Left cardiac atrium (tissue), 4 donors: ENCODE measurements around the gene PLCXD3. TPM values are rescaled to one million over a fixed set of nuclear protein-coding genes. Genes with fewer than 3 reads are reported as not detected.
A peak's percentile ranks its signal among the peaks of the same experiment; 100 is the strongest.

ENCODE experiments used
- ATAC-seq, 2 donors: fragments of 200-7000 bp; cut with Tn5 transposase; one replicate each; pipeline ENCODE4 v1.9.1; 2020; ENCODE audit warnings: mild to moderate bottlenecking in 2 of 2, moderate library complexity in 2 of 2
- DNase-seq: peaks from one replicate; pipeline ENCODE4 v3.0.0-alpha.2; 2020
- intact Hi-C, 2 donors: fragments of 100-400 bp; cut with DNase I; formaldehyde crosslinking; loops; one replicate each; pipeline versions ENCODE4 v1.14.1 to v1.15.1; 2022 to 2023
- total RNA-seq, 2 donors: library from RNA; stranded (reverse); fragmentation: NEBNext Ultra II Directional; extraction: Animal tissue kit (Norgen Biotek cat#: 25700); gene quantifications; one replicate each; pipeline ENCODE4 v1.2.1, GENCODE V29; 2021
- donor health status: DM: no; HTN: yes; CAD: no.
- donor health status: DM: no; HTN: yes; CAD: no; lungs with severe emphysema.
- donor health status: DM: yes; HTN: yes; CAD: no.
- donor health status: Dilated cardiomyopathy.

The PLCXD3 gene
- total RNA-seq, 2 donors from 2014 or later: 25.2 to 39.6 TPM

GRCh38 chr5:41425736-41426135 is 84.7 kb downstream of the PLCXD3 start:
- no peak for DNase-seq
- intact Hi-C loops: no loop called here
- ATAC-seq: no peak

DNA sequence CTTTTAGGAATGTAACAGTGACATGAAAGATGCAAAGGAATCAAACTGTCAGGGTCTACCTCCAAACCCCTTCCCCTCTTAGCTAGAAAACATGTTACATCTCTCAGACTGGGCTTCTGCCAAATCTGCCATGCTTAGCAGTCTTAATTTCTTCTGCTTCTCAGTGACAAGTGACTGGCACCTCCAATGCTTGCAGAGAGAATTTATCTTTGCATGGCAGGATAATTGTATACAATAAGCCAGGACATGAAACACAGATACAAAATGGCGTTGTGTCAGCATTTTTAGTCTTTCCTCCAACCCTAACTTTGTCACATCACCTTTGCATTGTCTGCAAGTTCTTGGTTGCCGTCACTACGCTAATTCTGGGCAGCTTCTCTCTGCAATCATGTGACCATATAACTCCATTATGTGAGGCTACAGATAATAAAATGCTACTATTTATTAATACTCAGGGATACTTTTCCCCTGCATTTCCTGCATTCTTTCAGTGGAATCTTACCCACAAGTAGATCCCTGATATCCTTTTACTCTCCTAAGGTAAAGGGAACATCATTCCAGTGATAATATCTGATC is 89.8 kb downstream of the PLCXD3 start:
- intact Hi-C loops: no loop called here
- no peak for ATAC-seq
- DNase-seq: no peak

GRCh38 chr5:41418220-41419031 is 92.0 kb downstream of the PLCXD3 start:
- peak in 1 of 2 donors; percentile 47 for ATAC-seq
- no peak for DNase-seq
- intact Hi-C loops: no loop called here

GRCh38 chr5:41416336-41416735 is 94.1 kb downstream of the PLCXD3 start:
- ATAC-seq: peak in 1 of 2 donors; percentile 71
- intact Hi-C loops: no loop called here
- no peak for DNase-seq

GRCh38 chr5:41415242-41415641 is 95.2 kb downstream of the PLCXD3 start:
- intact Hi-C loops: no loop called here
- DNase-seq: no peak
- ATAC-seq: peak in 1 of 2 donors; percentile 20

DNA sequence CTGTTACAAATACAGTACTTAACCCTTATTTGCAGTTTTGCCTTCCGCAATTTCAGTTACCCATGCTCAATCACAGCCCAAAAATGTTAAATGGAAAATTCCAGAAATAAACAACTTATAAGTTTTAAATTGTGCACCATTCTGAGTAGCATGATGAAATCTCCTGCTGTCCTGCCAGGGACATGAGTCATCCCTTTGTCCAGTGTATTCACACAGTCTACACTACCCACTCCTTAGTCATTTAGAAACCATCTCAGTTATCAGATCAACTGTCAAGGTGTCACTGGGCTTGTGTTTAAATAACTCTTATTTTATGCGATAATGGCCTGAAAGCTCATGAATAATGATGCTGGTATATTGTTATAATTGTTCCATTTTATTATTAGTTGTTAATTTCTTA is 95.8 kb downstream of the PLCXD3 start:
- intact Hi-C loops: no loop called here
- DNase-seq (peak; percentile 71), ATAC-seq (peak; percentile 58 to 91)

GRCh38 chr5:41413074-41413473 is 97.3 kb downstream of the PLCXD3 start:
- intact Hi-C loops: no loop called here
- no peak for DNase-seq

DNA sequence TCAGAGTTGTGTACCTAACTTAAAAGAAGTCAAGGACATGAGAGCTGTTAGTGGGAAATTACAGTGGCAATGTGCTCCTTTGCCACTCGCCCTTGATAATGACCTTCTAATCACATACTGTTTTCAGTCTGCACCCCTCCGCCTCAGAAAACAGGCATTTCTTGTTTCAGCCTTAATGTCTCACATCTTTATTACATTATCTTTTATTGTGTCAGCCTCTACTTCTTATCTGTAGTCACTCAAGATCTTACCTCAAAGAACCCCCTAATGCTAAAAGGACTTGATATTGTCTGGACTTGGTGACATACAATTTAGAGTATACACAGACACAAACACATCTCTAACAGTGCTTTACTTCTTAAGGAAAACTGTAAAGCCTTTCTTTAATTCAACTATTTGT is 97.9 kb downstream of the PLCXD3 start:
- intact Hi-C loops: no loop called here
- no peak for ATAC-seq
- DNase-seq: no peak

More at GRCh38 chr5:41413074-41413473, 97.3 kb downstream of the PLCXD3 start:
- no peak for ATAC-seq

- no peak for ATAC-seq
- intact Hi-C loops: no loop called here
- DNase-seq: no peak
Measured at GRCh38 chr5:41410737-41411136, 99.7 kb downstream of the PLCXD3 start.

DNA sequence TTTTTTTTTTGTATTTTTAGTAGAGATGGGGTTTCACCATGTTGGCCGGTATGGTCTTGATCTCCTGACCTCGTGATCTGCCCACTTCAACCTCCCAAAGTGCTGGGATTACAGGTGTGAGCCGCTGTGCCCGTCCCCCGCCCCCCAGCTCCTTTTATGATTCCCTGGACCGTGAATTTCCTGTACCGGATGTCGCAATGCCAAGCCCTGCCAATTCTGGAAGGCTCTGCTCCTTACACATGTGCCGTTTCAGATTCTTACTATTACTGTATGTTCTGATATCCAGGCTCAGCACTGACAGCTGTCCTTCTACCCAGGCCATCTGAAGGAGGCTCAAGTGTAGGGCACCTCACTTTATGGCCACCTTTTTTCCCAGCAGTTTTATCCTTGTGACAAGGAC is 100.1 kb downstream of the PLCXD3 start:
- intact Hi-C loops: no loop called here
- DNase-seq: no peak
- ATAC-seq: no peak

- peak in 1 of 2 donors; percentile 44 for ATAC-seq
- intact Hi-C loops: no loop called here
- DNase-seq: peak; percentile 37
Measured at GRCh38 chr5:41408676-41409443, 101.5 kb downstream of the PLCXD3 start.

DNA sequence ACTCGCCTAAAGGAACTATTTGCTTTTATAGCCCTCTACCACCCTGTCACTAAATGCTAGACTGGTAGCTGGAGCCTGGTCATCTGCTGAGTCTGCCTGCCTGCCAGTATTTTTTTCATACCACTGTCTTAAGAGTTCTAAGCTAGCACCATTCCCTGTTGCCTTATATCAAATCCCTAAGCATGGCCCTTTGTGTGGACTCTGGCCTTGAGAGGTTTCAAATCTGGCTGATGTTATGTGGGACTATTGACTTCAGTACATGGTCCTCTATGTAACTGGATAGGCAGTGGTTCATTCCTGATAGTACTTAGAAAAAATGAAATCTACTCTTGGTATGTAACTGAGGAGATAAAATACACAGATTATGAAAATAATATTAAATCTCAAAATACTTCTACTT is 103.5 kb downstream of the PLCXD3 start:
- intact Hi-C loops: no loop called here
- DNase-seq (no peak), ATAC-seq (no peak)

DNA sequence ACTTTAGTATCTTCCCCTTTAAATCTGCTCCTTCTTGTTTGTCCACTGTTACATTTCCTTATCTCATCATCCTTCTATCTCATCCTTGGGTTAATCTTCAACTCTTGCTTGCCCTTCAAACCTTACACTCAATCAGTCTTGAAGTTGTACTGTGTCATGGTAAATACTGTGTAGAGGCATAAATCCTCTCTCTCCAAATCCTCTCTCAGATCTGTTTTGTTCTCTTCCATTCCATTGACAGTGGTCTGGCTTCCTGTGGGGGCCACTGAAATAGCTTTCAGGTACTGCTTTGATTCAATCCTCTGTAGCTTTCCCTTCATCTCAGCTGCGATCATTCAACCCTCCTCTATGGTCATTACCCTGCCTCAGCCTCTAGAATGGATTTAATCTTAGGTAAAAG is 104.0 kb downstream of the PLCXD3 start:
- ATAC-seq: no peak
- no peak for DNase-seq
- intact Hi-C loops: no loop called here

- DNase-seq (no peak), ATAC-seq (peak; percentile 89)
- intact Hi-C loops: no loop called here
Measured at GRCh38 chr5:41404757-41405156, 105.6 kb downstream of the PLCXD3 start.

DNA sequence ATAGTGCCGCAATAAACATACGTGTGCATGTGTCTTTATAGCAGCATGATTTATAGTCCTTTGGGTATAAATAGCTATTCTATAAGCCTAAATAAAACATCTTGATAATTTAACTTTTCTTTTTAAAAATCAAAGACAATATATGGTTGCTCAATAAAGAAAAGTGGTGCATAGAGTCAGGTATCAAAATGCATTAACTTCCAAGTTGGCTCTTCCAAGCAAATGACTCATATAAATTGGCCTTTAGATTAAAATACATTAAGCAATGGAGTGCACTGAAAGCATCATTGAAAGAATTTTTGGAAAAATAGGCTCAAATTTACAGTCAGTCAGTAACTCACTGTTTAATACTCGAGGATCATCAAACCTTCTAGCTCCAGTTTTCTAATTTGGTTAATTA is 106.6 kb downstream of the PLCXD3 start:
- ATAC-seq (no peak), DNase-seq (no peak)
- intact Hi-C loops: no loop called here

- ATAC-seq (no peak), DNase-seq (no peak)
- intact Hi-C loops: no loop called here
Measured at GRCh38 chr5:41402845-41403244, 107.6 kb downstream of the PLCXD3 start.

DNA sequence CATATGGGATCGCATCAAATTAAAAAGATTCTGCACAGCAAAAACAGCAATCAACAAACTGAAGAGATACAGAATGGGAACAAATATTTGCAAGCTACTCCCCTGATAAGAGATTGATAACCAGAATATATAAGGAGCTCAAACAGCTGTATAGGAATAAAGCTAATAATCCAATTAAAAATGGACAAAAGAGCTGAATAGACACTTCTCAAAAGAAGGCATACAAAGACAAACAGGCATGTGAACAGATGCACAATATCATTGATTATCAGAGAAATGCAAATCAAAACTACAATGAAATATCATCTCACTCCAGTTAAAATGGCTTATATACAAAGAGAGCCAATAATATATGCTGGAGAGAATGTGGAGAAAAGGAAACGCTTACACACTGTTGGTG is 110.6 kb downstream of the PLCXD3 start:
- intact Hi-C loops: no loop called here
- no peak for ATAC-seq

GRCh38 chr5:41392016-41392415 is 118.4 kb downstream of the PLCXD3 start:
- intact Hi-C loops: no loop called here
- ATAC-seq (no peak), DNase-seq (no peak)

More for the DNA sequence above, 110.6 kb downstream of the PLCXD3 start:
- DNase-seq: no peak

DNA sequence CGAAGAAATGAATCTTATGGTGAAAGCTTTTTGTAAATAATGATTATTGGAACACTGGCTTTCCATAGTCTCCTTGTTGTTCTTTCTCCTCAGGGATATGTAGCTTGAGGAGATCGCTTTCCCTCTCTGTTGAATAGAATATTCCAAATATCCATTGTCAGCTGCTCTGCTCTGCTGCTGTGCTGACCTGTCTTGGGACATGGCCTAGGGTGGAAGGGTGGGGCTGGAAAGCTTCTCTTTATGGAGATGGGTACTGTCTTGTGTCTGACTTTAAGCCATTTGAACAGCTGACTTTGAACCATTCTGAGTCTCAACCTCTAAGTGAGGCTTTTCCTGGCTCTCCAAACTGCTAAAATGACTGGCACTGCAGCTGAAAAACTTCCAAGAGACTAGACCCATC is 135.8 kb downstream of the PLCXD3 start:
- ATAC-seq (no peak), DNase-seq (no peak)
- intact Hi-C loops: no loop called here

GRCh38 chr5:41373230-41373629 is 137.2 kb downstream of the PLCXD3 start:
- DNase-seq: no peak
- intact Hi-C loops: no loop called here
- no peak for ATAC-seq
